AG04450 (cell line): ENCODE data around the gene PDE7B. TPM values are rescaled to one million over a fixed set of nuclear protein-coding genes. Genes with fewer than 3 reads are reported as not detected.
A peak's percentile ranks its signal among the peaks of the same experiment; 100 is the strongest.

ENCODE experiments used
- CTCF ChIA-PET: fragments of 300-600, 350-600 bp; formaldehyde crosslinking; extraction: SDS; loops from one replicate; lab custom pipeline; 2022; ENCODE audit warnings: antibody characterized with exemption, inconsistent platforms; lab: Charles Lee
- POLR2A ChIA-PET: fragments of 350-600 bp; formaldehyde crosslinking; extraction: SDS; loops from one replicate; lab custom pipeline; 2021; ENCODE audit warnings: antibody characterized with exemption, inconsistent platforms; lab: Yijun Ruan, JAX
- DNase-seq: peaks from one replicate; pipeline ENCODE4 v3.0.0-alpha.2; 2011; ENCODE audit warnings: low read depth, low spot score
- H3K27ac ChIP-seq: one replicate; pipeline ENCODE4 v1.5.1; 2012; ENCODE audit warnings: low read depth, low read length, control low read depth
- H3K27me3 ChIP-seq: one replicate; pipeline ENCODE4 v1.6.0; 2012; ENCODE audit warnings: low read length; ENCODE audit not compliant: control insufficient read depth, insufficient read depth
- H3K4me3 ChIP-seq: 2 replicates; pipeline ENCODE4 v1.5.1; 2011; ENCODE audit warnings: mild to moderate bottlenecking, low read depth, low read length, control low read depth
- H3K9me3 ChIP-seq: 2 replicates; pipeline ENCODE4 v1.5.1; 2012; ENCODE audit warnings: low read length; ENCODE audit not compliant: control insufficient read depth, insufficient read depth
- polyA minus RNA-seq: library from RNA; depleted of rRNA, polyadenylated mRNA; stranded (reverse); fragments of >200 nt; gene quantifications from 2 replicates; pipeline ENCODE4 v1.2.3, GENCODE V29; 2011; rRNA and poly(A)+ RNA removed
- polyA plus RNA-seq: library from polyadenylated mRNA; depleted of rRNA; stranded (reverse); fragments of >200 nt; gene quantifications from 2 replicates; pipeline ENCODE4 v1.2.3, GENCODE V29; 2011; rRNA removed
- TF ChIP-seq, protein P1 (sequence below): IDR thresholded peaks from 2 replicates; pipeline ENCODE4 v1.5.1; 2011; ENCODE audit warnings: low read depth, low read length, control low read depth, inconsistent platforms

PDE7B gene
- polyA plus RNA-seq (17.4 and 17.5 TPM in 2 replicates), polyA minus RNA-seq (29.4 and 31.0 TPM in 2 replicates)

DNA sequence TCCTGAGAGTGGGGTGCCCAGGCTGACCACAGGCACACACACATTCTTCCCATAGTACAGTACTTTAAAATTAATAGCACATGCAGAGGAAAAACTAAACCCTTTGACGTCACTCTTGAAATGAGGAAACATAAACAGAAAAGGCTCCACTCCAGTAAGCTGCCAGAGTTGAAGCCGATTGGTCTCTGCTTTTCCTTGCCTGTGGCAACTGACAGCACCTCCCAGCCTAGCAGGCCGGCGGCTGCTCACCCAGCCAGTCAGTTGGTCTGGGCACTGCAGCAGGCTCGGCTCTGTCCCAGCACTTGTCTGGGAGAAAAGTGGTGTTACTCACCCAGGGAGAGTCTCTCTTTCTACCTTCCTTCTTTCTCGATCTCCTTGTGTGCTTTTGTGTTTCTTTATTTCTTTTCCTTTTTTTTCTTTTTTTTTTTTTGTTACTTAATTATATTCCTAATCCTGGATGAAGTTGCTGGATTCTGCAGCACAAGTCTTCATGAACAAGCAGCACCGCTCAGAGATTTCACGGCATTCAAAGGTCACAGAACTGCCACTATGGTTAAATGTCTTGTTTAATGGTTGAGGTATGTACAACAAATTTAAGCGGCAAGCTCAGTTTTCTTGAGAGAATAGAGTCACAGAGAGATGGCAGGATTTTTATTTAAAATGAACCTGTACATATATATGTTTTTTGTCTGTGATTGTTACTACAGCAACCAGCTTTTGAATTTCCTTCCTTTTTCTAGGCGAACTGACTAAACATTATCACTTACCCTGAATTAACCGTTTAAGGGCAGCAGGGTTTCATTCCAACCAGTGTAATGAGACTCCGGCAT lies at the start of gene PDE7B:
Gene PDE7B, plus strand, starts transcription at position 260 of the 830 bp plus-strand sequence.
- POLR2A ChIA-PET = interaction anchor here (0.6 to 1.3 kb wide), 5 partner anchors 15 to 156 kb away, joined by 3 to 4 read pairs (median 3); no protein-coding TSS in a partner anchor
- H3K27ac ChIP-seq = peak within 1 kb of the TSS; percentile 87

DNA sequence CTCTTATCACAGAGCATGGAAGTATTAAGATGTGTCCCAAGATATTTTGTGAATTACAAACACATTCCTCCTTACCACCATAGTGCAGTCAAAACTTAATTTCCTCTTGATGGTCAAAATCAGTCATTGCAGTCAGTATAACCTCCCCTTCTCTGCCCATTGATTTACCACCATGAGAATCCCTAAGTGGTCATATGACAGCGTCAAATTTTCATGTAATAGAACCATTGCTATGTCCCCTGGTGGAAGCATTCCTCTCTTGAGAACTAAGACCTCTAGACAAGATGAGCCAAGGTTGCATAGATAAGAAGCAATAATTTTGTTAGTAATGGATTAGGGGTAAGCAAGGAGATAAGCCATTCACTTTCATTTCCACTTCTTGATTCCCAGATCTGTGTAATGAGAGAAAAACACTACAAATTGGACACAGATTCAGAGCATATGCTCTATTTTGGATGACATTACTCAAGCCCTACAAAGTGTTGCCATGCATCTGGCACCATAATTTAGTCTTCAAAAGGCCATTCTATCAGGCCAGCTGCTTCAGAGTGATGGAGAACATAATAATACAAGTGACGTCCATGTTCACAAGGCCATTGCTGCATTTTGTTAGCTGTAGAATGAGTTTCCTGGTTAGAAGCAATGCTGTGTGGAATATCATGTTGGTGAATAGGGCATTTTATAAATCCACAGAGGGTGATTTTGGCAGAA lies 49.6 kb upstream of the PDE7B start:
- CTCF ChIA-PET = no interaction called here
- H3K4me3 ChIP-seq = no peak overlapping the region
- TF ChIP-seq, protein P1, sequence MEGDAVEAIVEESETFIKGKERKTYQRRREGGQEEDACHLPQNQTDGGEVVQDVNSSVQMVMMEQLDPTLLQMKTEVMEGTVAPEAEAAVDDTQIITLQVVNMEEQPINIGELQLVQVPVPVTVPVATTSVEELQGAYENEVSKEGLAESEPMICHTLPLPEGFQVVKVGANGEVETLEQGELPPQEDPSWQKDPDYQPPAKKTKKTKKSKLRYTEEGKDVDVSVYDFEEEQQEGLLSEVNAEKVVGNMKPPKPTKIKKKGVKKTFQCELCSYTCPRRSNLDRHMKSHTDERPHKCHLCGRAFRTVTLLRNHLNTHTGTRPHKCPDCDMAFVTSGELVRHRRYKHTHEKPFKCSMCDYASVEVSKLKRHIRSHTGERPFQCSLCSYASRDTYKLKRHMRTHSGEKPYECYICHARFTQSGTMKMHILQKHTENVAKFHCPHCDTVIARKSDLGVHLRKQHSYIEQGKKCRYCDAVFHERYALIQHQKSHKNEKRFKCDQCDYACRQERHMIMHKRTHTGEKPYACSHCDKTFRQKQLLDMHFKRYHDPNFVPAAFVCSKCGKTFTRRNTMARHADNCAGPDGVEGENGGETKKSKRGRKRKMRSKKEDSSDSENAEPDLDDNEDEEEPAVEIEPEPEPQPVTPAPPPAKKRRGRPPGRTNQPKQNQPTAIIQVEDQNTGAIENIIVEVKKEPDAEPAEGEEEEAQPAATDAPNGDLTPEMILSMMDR = no peak
- POLR2A ChIA-PET = no interaction called here
- H3K27me3 ChIP-seq = no peaks in the 10 kb centered on the region
- no peaks in the 10 kb centered on the region for H3K9me3 ChIP-seq
- H3K27ac ChIP-seq = no peak overlapping the region
- no peak for DNase-seq

More for the DNA sequence above, at the start of gene PDE7B:
- H3K27me3 ChIP-seq = no peaks in the 10 kb centered on the region
- DNase-seq = peak; percentile 97
- peak within 1 kb of the TSS; percentile 68 for H3K4me3 ChIP-seq
- CTCF ChIA-PET = interaction anchor here (0.6 to 2.0 kb wide), 5 partner anchors 11 to 374 kb away, joined by 3 to 6 read pairs (median 5); partner anchors contain the start of gene AHI1
- no peaks in the 10 kb centered on the region for H3K9me3 ChIP-seq
- TF ChIP-seq, protein P1 = no peak

DNA sequence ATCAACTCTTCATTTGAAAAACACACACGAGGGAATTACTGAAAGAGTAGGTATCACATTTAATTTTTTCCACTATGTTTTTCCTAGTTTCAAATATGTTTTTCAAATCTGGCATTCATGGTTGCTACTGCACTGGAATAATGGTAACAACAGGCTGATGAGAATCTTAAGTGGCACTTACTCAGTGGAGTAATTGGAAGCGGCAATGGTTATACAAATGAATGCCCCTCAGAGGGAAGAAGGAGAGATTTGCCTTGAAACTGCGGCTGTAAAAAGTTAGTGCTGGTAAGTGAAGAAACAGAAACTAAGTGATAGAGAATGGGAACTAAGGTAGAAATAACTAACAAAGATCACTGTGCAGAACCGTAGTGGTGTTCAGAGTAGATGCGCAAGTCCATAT lies 41.0 kb upstream of the PDE7B start:
- ChIA-PET POLR2A (no interaction called here), CTCF (no interaction called here)
- no peak for DNase-seq
- Histone ChIP-seq H3K4me3 (no peak overlapping the region), H3K27ac (no peak overlapping the region), H3K27me3 (no peaks in the 10 kb centered on the region), H3K9me3 (no peaks in the 10 kb centered on the region)
- TF ChIP-seq, protein P1 = no peak

DNA sequence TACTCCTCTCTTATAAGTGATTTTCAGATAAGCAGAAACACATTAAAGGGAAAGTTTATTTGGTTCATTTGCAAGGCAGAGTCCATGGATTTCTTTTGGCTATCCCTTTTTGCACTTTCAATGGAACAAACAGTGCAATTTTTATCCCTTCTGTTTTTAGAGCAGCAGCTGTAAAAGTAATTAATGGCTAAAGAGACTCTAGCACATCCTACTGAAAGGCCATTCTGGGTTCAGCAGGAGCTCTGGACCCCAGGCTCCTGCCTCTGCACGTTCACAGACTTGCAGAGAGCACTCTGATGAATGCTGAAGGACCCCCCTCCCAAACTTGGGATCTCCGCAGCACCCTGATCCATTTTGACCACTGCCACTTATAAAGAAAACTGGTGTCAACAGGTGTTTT lies 40.3 kb upstream of the PDE7B start:
- TF ChIP-seq, protein P1 = no peak
- H3K27ac ChIP-seq = no peak overlapping the region
- ChIA-PET CTCF (no interaction called here), POLR2A (no interaction called here)
- no peak overlapping the region for H3K4me3 ChIP-seq
- no peaks in the 10 kb centered on the region for H3K9me3 ChIP-seq
- H3K27me3 ChIP-seq = no peaks in the 10 kb centered on the region
- no peak for DNase-seq
